GM06990 (cell line): Measurements from ENCODE around the gene NFATC2IP.

Experiments used
- DNase-seq: peaks from one replicate; pipeline ENCODE4 v3.0.0-alpha.2; 2011; ENCODE audit not compliant: insufficient read length; ENCODE audit errors: extremely low read depth
- H3K27me3 ChIP-seq: replicated peaks from 2 replicates; pipeline ENCODE4 v1.6.0; 2011; ENCODE audit warnings: low read length; ENCODE audit not compliant: control insufficient read depth, insufficient read depth
- H3K36me3 ChIP-seq: 2 replicates; pipeline ENCODE4 v1.5.1; 2011; ENCODE audit warnings: low read length; ENCODE audit not compliant: control insufficient read depth, insufficient read depth
- H3K4me3 ChIP-seq: replicated peaks from 2 replicates; pipeline ENCODE4 v1.5.1; 2011; ENCODE audit warnings: low read depth, mild to moderate bottlenecking, control low read depth, low read length
- CTCF ChIP-seq: IDR thresholded peaks from 2 replicates; pipeline ENCODE4 v1.5.1; 2011; ENCODE audit warnings: low read length, control low read depth, mild to moderate bottlenecking, inconsistent platforms; ENCODE audit not compliant: insufficient read depth, poor library complexity, severe bottlenecking

Gene NFATC2IP

GRCh38 chr16:29014561-29015069 lies 63.9 kb downstream of the NFATC2IP start:
- no peak overlapping the region for H3K4me3 ChIP-seq
- no peak for DNase-seq
- no peak for TF ChIP-seq CTCF
- H3K27me3 ChIP-seq = no peaks in the 10 kb centered on the region
- H3K36me3 ChIP-seq = no peaks in the 10 kb centered on the region
